Glutamatergic neuron (in vitro differentiated cells): ENCODE data around the gene SEMA4D. TPM values are rescaled to one million over a fixed set of nuclear protein-coding genes. Genes with fewer than 3 reads are reported as not detected.

ENCODE experiments used
- DNase-seq: peaks from one replicate; pipeline ENCODE4 v3.0.0; 2022
- H3K27ac Mint-ChIP-seq: one replicate; pipeline ENCODE4 v1.8.0; 2020; ENCODE audit warnings: mild to moderate bottlenecking, mixed read lengths, inconsistent platforms; ENCODE audit not compliant: unreplicated experiment
- H3K27me3 Mint-ChIP-seq: one replicate; pipeline ENCODE4 v1.8.0; 2020; ENCODE audit warnings: mild to moderate bottlenecking, moderate library complexity, mixed read lengths, inconsistent platforms; ENCODE audit not compliant: unreplicated experiment
- H3K36me3 Mint-ChIP-seq: one replicate; pipeline ENCODE4 v1.8.0; 2020; ENCODE audit warnings: mild to moderate bottlenecking, mixed read lengths, inconsistent platforms; ENCODE audit not compliant: unreplicated experiment
- H3K4me1 Mint-ChIP-seq: one replicate; pipeline ENCODE4 v1.8.0; 2020; ENCODE audit warnings: mild to moderate bottlenecking, low read depth, mixed read lengths, inconsistent platforms; ENCODE audit not compliant: unreplicated experiment
- H3K4me3 Mint-ChIP-seq: one replicate; pipeline ENCODE4 v1.8.0; 2020; ENCODE audit warnings: mild to moderate bottlenecking, mixed read lengths, inconsistent platforms; ENCODE audit not compliant: unreplicated experiment
- H3K9me3 Mint-ChIP-seq: one replicate; pipeline ENCODE4 v1.8.0; 2020; ENCODE audit warnings: mild to moderate bottlenecking, moderate library complexity, mixed read lengths, inconsistent platforms; ENCODE audit not compliant: unreplicated experiment
- CTCF ChIP-seq: fragments of 200-600 bp; sonication (generic); IDR thresholded peaks from one replicate; pipeline ENCODE4 v1.5.0; 2021; ENCODE audit not compliant: partially characterized antibody, unreplicated experiment
- total RNA-seq: library from RNA; stranded (reverse); fragmentation: NEBNext Ultra II Directional; extraction: Animal tissue kit (Norgen Biotek cat#: 25700); gene quantifications from one replicate; pipeline ENCODE4 v1.2.1, GENCODE V29; 2021; ENCODE audit not compliant: unreplicated experiment

The SEMA4D gene
- total RNA-seq, 1 donor from 2014 or later, result 192 TPM

GRCh38 chr9:89471390-89471789, 26.5 kb downstream of the SEMA4D start:
- Mint-ChIP-seq H3K27ac (peak overlapping the region; percentile 52), H3K9me3 (peaks cover 19% of the 10 kb centered on the region), H3K4me3 (no peak overlapping the region), H3K27me3 (peaks cover 4% of the 10 kb centered on the region), H3K36me3 (no peaks in the 10 kb centered on the region), H3K4me1 (peaks cover 68% of the 10 kb centered on the region)
- no peak for DNase-seq
- TF ChIP-seq CTCF, result no peak

GRCh38 chr9:89470224-89470839, 27.6 kb downstream of the SEMA4D start:
- peak overlapping the region; percentile 82 for H3K27ac Mint-ChIP-seq
- no peak for TF ChIP-seq CTCF
- peaks cover 64% of the 10 kb centered on the region for H3K4me1 Mint-ChIP-seq
- H3K27me3 Mint-ChIP-seq, result peaks cover 3% of the 10 kb centered on the region
- H3K36me3 Mint-ChIP-seq, result no peaks in the 10 kb centered on the region
- no peak for DNase-seq
- H3K9me3 Mint-ChIP-seq, result peaks cover 17% of the 10 kb centered on the region
- peak overlapping the region; percentile 52 for H3K4me3 Mint-ChIP-seq

GRCh38 chr9:89469003-89469402, 28.9 kb downstream of the SEMA4D start:
- H3K4me1 Mint-ChIP-seq, result peaks cover 68% of the 10 kb centered on the region

GRCh38 chr9:89468281-89468960, 29.5 kb downstream of the SEMA4D start:
- H3K4me1 Mint-ChIP-seq, result peaks cover 67% of the 10 kb centered on the region
- DNase-seq, result no peak

More at GRCh38 chr9:89469003-89469402, 28.9 kb downstream of the SEMA4D start:
- Mint-ChIP-seq H3K27me3 (no peaks in the 10 kb centered on the region), H3K4me3 (peak overlapping the region; percentile 63), H3K9me3 (peaks cover 16% of the 10 kb centered on the region), H3K27ac (peak overlapping the region; percentile 60), H3K36me3 (no peaks in the 10 kb centered on the region)
- DNase-seq, result no peak
- TF ChIP-seq CTCF, result no peak

More at GRCh38 chr9:89468281-89468960, 29.5 kb downstream of the SEMA4D start:
- Mint-ChIP-seq H3K27ac (peak overlapping the region; percentile 65), H3K36me3 (no peaks in the 10 kb centered on the region), H3K9me3 (peaks cover 11% of the 10 kb centered on the region), H3K4me3 (peak overlapping the region; percentile 63), H3K27me3 (no peaks in the 10 kb centered on the region)
- no peak for TF ChIP-seq CTCF
